Ectodermal cell (in vitro differentiated cells): ENCODE measurements around the gene FHL2.

Experiments
- H3K27ac ChIP-seq: 2 replicates; pipeline ENCODE4 v1.7.0; 2013; ENCODE audit warnings: mild to moderate bottlenecking, low read depth, low read length; ENCODE audit not compliant: insufficient read depth, poor library complexity, severe bottlenecking
- H3K27me3 ChIP-seq: 2 replicates; pipeline ENCODE4 v1.7.0; 2013; ENCODE audit warnings: mild to moderate bottlenecking, low read length; ENCODE audit not compliant: insufficient read depth, control insufficient read depth, poor library complexity, severe bottlenecking
- H3K36me3 ChIP-seq: one replicate; pipeline ENCODE4 v1.7.0; 2013; ENCODE audit warnings: low read length; ENCODE audit not compliant: control insufficient read depth, insufficient read depth
- H3K4me1 ChIP-seq: one replicate; pipeline ENCODE4 v1.7.0; 2013; ENCODE audit warnings: low read length; ENCODE audit not compliant: control insufficient read depth, insufficient read depth
- H3K4me3 ChIP-seq: 2 replicates; pipeline ENCODE4 v1.7.0; 2013; ENCODE audit warnings: low read depth, low read length, control low read depth; ENCODE audit not compliant: insufficient read depth
- H3K9me3 ChIP-seq: 2 replicates; pipeline ENCODE4 v1.7.0; 2013; ENCODE audit warnings: mild to moderate bottlenecking, low read length, moderate library complexity; ENCODE audit not compliant: control insufficient read depth
- WGBS, 2 experiments: methylation state at CpG; one replicate each; pipeline ENCODE4 v1.1.7; 2013; ENCODE audit warnings: missing lambda C conversion rate in 2 of 2; 5-methylcytosine and 5-hydroxymethylcytosine counted together

Gene FHL2

GRCh38 chr2:105371810-105372209, 27.0 kb downstream of the FHL2 start:
- WGBS, 2 experiments = 86 to 87% methylated on average over 4 of the region's 4 CpGs
- Histone ChIP-seq H3K36me3 (no peaks in the 10 kb centered on the region), H3K4me3 (no peak overlapping the region), H3K27ac (no peak overlapping the region), H3K4me1 (no peaks in the 10 kb centered on the region), H3K9me3 (no peaks in the 10 kb centered on the region), H3K27me3 (no peaks in the 10 kb centered on the region)

GRCh38 chr2:105371156-105371555, 27.7 kb downstream of the FHL2 start:
- H3K27me3 ChIP-seq = no peaks in the 10 kb centered on the region
- no peaks in the 10 kb centered on the region for H3K36me3 ChIP-seq
- H3K4me3 ChIP-seq = no peak overlapping the region
- H3K4me1 ChIP-seq = no peaks in the 10 kb centered on the region
- H3K9me3 ChIP-seq = no peaks in the 10 kb centered on the region
- H3K27ac ChIP-seq = no peak overlapping the region
- WGBS, 2 experiments = 94 to 96% methylated on average over 10 of the region's 10 CpGs

- Histone ChIP-seq H3K4me1 (no peaks in the 10 kb centered on the region), H3K27ac (no peak overlapping the region), H3K4me3 (no peak overlapping the region), H3K36me3 (peaks cover under 1% of the 10 kb centered on the region), H3K27me3 (no peaks in the 10 kb centered on the region), H3K9me3 (no peaks in the 10 kb centered on the region)
- WGBS, 2 experiments = 67 to 69% methylated on average over 30 of the region's 30 CpGs
These were observed 28.8 kb downstream of the FHL2 start for GRCh38 chr2:105369777-105370690.

GRCh38 chr2:105368759-105369408, 30.0 kb downstream of the FHL2 start:
- 96 to 98% methylated on average over 8 of the region's 8 CpGs for WGBS, 2 experiments
- Histone ChIP-seq H3K27ac (no peak overlapping the region), H3K9me3 (no peaks in the 10 kb centered on the region), H3K4me1 (no peaks in the 10 kb centered on the region), H3K36me3 (peaks cover 4% of the 10 kb centered on the region), H3K27me3 (no peaks in the 10 kb centered on the region), H3K4me3 (no peak overlapping the region)

GRCh38 chr2:105365206-105365605, 33.6 kb downstream of the FHL2 start:
- H3K4me1 ChIP-seq = no peaks in the 10 kb centered on the region
- 97 to 100% methylated on average over 3 of the region's 3 CpGs for WGBS, 2 experiments
- no peak overlapping the region for H3K27ac ChIP-seq
- H3K4me3 ChIP-seq = no peak overlapping the region
- no peaks in the 10 kb centered on the region for H3K9me3 ChIP-seq
- H3K27me3 ChIP-seq = no peaks in the 10 kb centered on the region
- H3K36me3 ChIP-seq = peaks cover 9% of the 10 kb centered on the region

GRCh38 chr2:105364436-105365139, 34.3 kb downstream of the FHL2 start:
- Histone ChIP-seq H3K27me3 (no peaks in the 10 kb centered on the region), H3K36me3 (peaks cover 9% of the 10 kb centered on the region), H3K9me3 (no peaks in the 10 kb centered on the region), H3K4me3 (no peak overlapping the region), H3K27ac (no peak overlapping the region), H3K4me1 (no peaks in the 10 kb centered on the region)
- WGBS, 2 experiments = 90 to 94% methylated on average over 5 of the region's 5 CpGs

- Histone ChIP-seq H3K4me1 (no peaks in the 10 kb centered on the region), H3K9me3 (no peaks in the 10 kb centered on the region), H3K36me3 (peaks cover 14% of the 10 kb centered on the region), H3K27me3 (no peaks in the 10 kb centered on the region), H3K4me3 (no peak overlapping the region), H3K27ac (no peak overlapping the region)
- 94 to 95% methylated on average over 15 of the region's 15 CpGs for WGBS, 2 experiments
These were observed 35.8 kb downstream of the FHL2 start for GRCh38 chr2:105362862-105363591.

- H3K36me3 ChIP-seq = peaks cover 14% of the 10 kb centered on the region
- 88 to 90% methylated on average over 11 of the region's 11 CpGs for WGBS, 2 experiments
These were observed 37.6 kb downstream of the FHL2 start for GRCh38 chr2:105361102-105361889.

GRCh38 chr2:105358593-105358992, 40.3 kb downstream of the FHL2 start:
- WGBS, 2 experiments = 95 to 96% methylated on average over 6 of the region's 6 CpGs
- Histone ChIP-seq H3K27ac (no peak overlapping the region), H3K27me3 (no peaks in the 10 kb centered on the region), H3K4me3 (no peak overlapping the region), H3K36me3 (peaks cover 10% of the 10 kb centered on the region), H3K9me3 (no peaks in the 10 kb centered on the region), H3K4me1 (no peaks in the 10 kb centered on the region)

More at GRCh38 chr2:105361102-105361889, 37.6 kb downstream of the FHL2 start:
- no peaks in the 10 kb centered on the region for H3K4me1 ChIP-seq
- H3K27me3 ChIP-seq = no peaks in the 10 kb centered on the region
- no peak overlapping the region for H3K27ac ChIP-seq
- no peaks in the 10 kb centered on the region for H3K9me3 ChIP-seq
- no peak overlapping the region for H3K4me3 ChIP-seq
